H1 (cell line): ENCODE results near the gene CBL. TPM values are rescaled to one million over a fixed set of nuclear protein-coding genes. Genes with fewer than 3 reads are reported as not detected.

Source experiments
- CTCF ChIA-PET: fragments of 300-600 bp; sonication (Branson Sonifier 250); formaldehyde crosslinking; loops from one replicate; lab custom pipeline; 2021; ENCODE audit not compliant: partially characterized antibody; lab: Charles Lee
- POLR2A ChIA-PET: fragments of 300-600 bp; sonication (Branson Sonifier 250); formaldehyde crosslinking; loops from one replicate; lab custom pipeline; 2021; ENCODE audit warnings: inconsistent platforms; ENCODE audit not compliant: partially characterized antibody; lab: Charles Lee
- DNase-seq, 2 experiments: peaks; one replicate each; pipeline versions ENCODE4 v3.0.0 to v3.0.0-alpha.2; 2010 to 2022; ENCODE audit warnings: low spot score in 2 of 2, low read depth in 1 of 2, mixed read lengths in 1 of 2
- FAIRE-seq: peaks from 2 replicates; lab custom pipeline; 2011; peaks lifted over from hg19 to GRCh38; lab: Jason Lieb, UNC
- H2AFZ ChIP-seq: 2 replicates; pipeline ENCODE4 v1.8.1; 2012; ENCODE audit warnings: low read length, inconsistent platforms
- H2AK5ac ChIP-seq: 2 replicates; pipeline ENCODE4 v1.6.1; 2013; ENCODE audit warnings: low read depth, low read length
- H2BK120ac ChIP-seq: replicated peaks from 2 replicates; pipeline ENCODE3; 2013; ENCODE audit warnings: low read depth, low read length, inconsistent platforms
- H2BK12ac ChIP-seq: 2 replicates; pipeline ENCODE4 v1.6.1; 2013; ENCODE audit warnings: low read depth, low read length
- H2BK15ac ChIP-seq: 2 replicates; pipeline ENCODE4 v1.6.1; 2013; ENCODE audit warnings: low read length
- H2BK20ac ChIP-seq: 2 replicates; pipeline ENCODE4 v1.6.1; 2013; ENCODE audit warnings: low read length
- H2BK5ac ChIP-seq: 2 replicates; pipeline ENCODE4 v1.6.1; 2013; ENCODE audit warnings: low read depth, low read length
- H3K14ac ChIP-seq: 2 replicates; pipeline ENCODE4 v1.6.1; 2013; ENCODE audit warnings: inconsistent platforms; ENCODE audit not compliant: insufficient read length
- H3K18ac ChIP-seq: 2 replicates; pipeline ENCODE4 v1.6.1; 2013; ENCODE audit warnings: low read length; ENCODE audit errors: extremely low read depth
- H3K23ac ChIP-seq: 2 replicates; pipeline ENCODE4 v1.6.1; 2013; ENCODE audit warnings: inconsistent platforms; ENCODE audit not compliant: insufficient read length
- H3K23me2 ChIP-seq: 2 replicates; pipeline ENCODE4 v1.6.1; 2013; ENCODE audit warnings: low read depth, low read length
- H3K27ac ChIP-seq: 2 replicates; pipeline ENCODE4 v1.6.1; 2011; ENCODE audit warnings: low read depth, low read length, inconsistent platforms
- H3K27me3 ChIP-seq, 4 experiments: replicated peaks in 1 of 4; 1 replicate in 1 of 4; 2 replicates in 3 of 4; pipeline versions ENCODE4 v1.6.1 to v1.8.1; 2011 to 2013; ENCODE audit warnings: low read length in 3 of 4, mild to moderate bottlenecking in 3 of 4, inconsistent platforms in 2 of 4, mixed read lengths in 2 of 4, moderate library complexity in 1 of 4; ENCODE audit not compliant: control insufficient read depth in 3 of 4, insufficient read depth in 3 of 4; ENCODE audit errors: extremely low read depth in 1 of 4
- H3K36me3 ChIP-seq, 4 experiments: 2 replicates each; pipeline versions ENCODE4 v1.6.1 to v1.8.1; 2011 to 2013; ENCODE audit warnings: mild to moderate bottlenecking in 4 of 4, low read length in 3 of 4, moderate library complexity in 2 of 4, control low read depth in 1 of 4, inconsistent platforms in 1 of 4; ENCODE audit not compliant: insufficient read depth in 4 of 4, control insufficient read depth in 2 of 4
- H3K4ac ChIP-seq: replicated peaks from 2 replicates; pipeline ENCODE3; 2013; ENCODE audit warnings: low read length, low read depth, mixed read lengths, inconsistent platforms; ENCODE audit not compliant: insufficient read length
- H3K4me1 ChIP-seq, 4 experiments: replicated peaks in 1 of 4; 1 replicate in 1 of 4; 2 replicates in 3 of 4; pipeline versions ENCODE4 v1.6.1 to v1.8.1; 2011 to 2013; ENCODE audit warnings: low read length in 3 of 4, inconsistent platforms in 2 of 4, mixed read lengths in 1 of 4; ENCODE audit not compliant: insufficient read depth in 4 of 4, control insufficient read depth in 3 of 4
- H3K4me2 ChIP-seq, 2 experiments: 2 replicates each; pipeline versions ENCODE4 v1.6.1 to v1.8.1; 2011 to 2013; ENCODE audit warnings: low read depth in 2 of 2, low read length in 2 of 2, control low read depth in 1 of 2, inconsistent platforms in 1 of 2, mild to moderate bottlenecking in 1 of 2; ENCODE audit not compliant: insufficient read depth in 1 of 2
- H3K4me3 ChIP-seq, 4 experiments: fragments of 200-600, 300-600 bp in 1 of 4; sonication (generic), shearing (Covaris generic), sonication (Bioruptor Twin) in 1 of 4; 2 replicates each; pipeline versions ENCODE4 v1.5.1 to v1.8.1; 2011 to 2016; ENCODE audit warnings: low read length in 4 of 4, low read depth in 3 of 4, control low read depth in 2 of 4, inconsistent platforms in 2 of 4, mild to moderate bottlenecking in 2 of 4, mixed read lengths in 1 of 4, moderate library complexity in 1 of 4; ENCODE audit not compliant: insufficient read depth in 2 of 4; ENCODE audit errors: extremely low read depth in 1 of 4
- H3K56ac ChIP-seq: replicated peaks from 2 replicates; pipeline ENCODE3; 2013; ENCODE audit warnings: low read depth, mild to moderate bottlenecking, mixed read lengths, low read length, inconsistent platforms; ENCODE audit not compliant: insufficient read length
- H3K79me1 ChIP-seq: 2 replicates; pipeline ENCODE4 v1.6.1; 2013; ENCODE audit warnings: low read depth, low read length, control low read depth
- H3K79me2 ChIP-seq, 2 experiments: 2 replicates each; pipeline versions ENCODE4 v1.6.1 to v1.8.1; 2012 to 2013; ENCODE audit warnings: low read length in 2 of 2, mild to moderate bottlenecking in 2 of 2, inconsistent platforms in 1 of 2; ENCODE audit not compliant: insufficient read depth in 2 of 2, control insufficient read depth in 1 of 2
- H3K9ac ChIP-seq, 4 experiments: replicated peaks in 1 of 4; 1 replicate in 1 of 4; 2 replicates in 3 of 4; pipeline versions ENCODE4 v1.6.1 to v1.8.1; 2011 to 2013; ENCODE audit warnings: low read depth in 3 of 4, low read length in 3 of 4, control low read depth in 2 of 4, mild to moderate bottlenecking in 2 of 4, moderate library complexity in 2 of 4, inconsistent platforms in 1 of 4; ENCODE audit errors: extremely low read depth in 1 of 4
- H3K9me3 ChIP-seq, 2 experiments: 2 replicates each; pipeline versions ENCODE4 v1.6.1 to v1.8.1; 2012 to 2013; ENCODE audit warnings: mild to moderate bottlenecking in 2 of 2, moderate library complexity in 2 of 2, control low read depth in 1 of 2, inconsistent platforms in 1 of 2, low read depth in 1 of 2, low read length in 1 of 2, mixed read lengths in 1 of 2; ENCODE audit not compliant: insufficient read depth in 2 of 2
- H4K20me1 ChIP-seq, 2 experiments: replicated peaks in 1 of 2; 2 replicates each; pipeline versions ENCODE3 to v1.8.1; 2011 to 2013; ENCODE audit warnings: inconsistent platforms in 2 of 2, low read length in 2 of 2, mild to moderate bottlenecking in 1 of 2; ENCODE audit not compliant: insufficient read depth in 2 of 2, control insufficient read depth in 1 of 2
- H4K5ac ChIP-seq: 2 replicates; pipeline ENCODE4 v1.6.1; 2013; ENCODE audit warnings: low read length, low read depth, mixed read lengths, inconsistent platforms; ENCODE audit not compliant: insufficient read length
- H4K8ac ChIP-seq: 2 replicates; pipeline ENCODE4 v1.8.0; 2013; ENCODE audit warnings: mild to moderate bottlenecking, moderate library complexity, low read length, inconsistent platforms; ENCODE audit not compliant: insufficient read depth; ENCODE audit errors: extremely low read depth
- H4K91ac ChIP-seq: replicated peaks from 2 replicates; pipeline ENCODE3; 2013; ENCODE audit warnings: low read length, mixed read lengths, inconsistent platforms; ENCODE audit not compliant: insufficient read length
- BCL11A ChIP-seq, 2 experiments: IDR thresholded peaks; one replicate each; pipeline ENCODE4 v1.6.1; 2011; ENCODE audit warnings: low read depth in 2 of 2, low read length in 2 of 2, mild to moderate bottlenecking in 2 of 2
- CHD2 ChIP-seq: IDR thresholded peaks from 2 replicates; pipeline ENCODE4 v1.6.1; 2012; ENCODE audit warnings: low read length, improper control_type of control experiment
- SP2 ChIP-seq: IDR thresholded peaks from 2 replicates; pipeline ENCODE4 v1.6.1; 2012; ENCODE audit warnings: mild to moderate bottlenecking, low read length, inconsistent platforms
- YY1 ChIP-seq: IDR thresholded peaks from 2 replicates; pipeline ENCODE4 v1.6.1; 2011; ENCODE audit warnings: low read depth, mild to moderate bottlenecking, low read length
- WGBS, 2 experiments: shearing (Covaris generic) in 1 of 2; methylation state at CpG; one replicate each; pipeline versions ENCODE4 v1.1.6 to v1.1.7; 2013 to 2015; ENCODE audit warnings: low lambda C conversion rate in 2 of 2, mixed read lengths in 2 of 2, inconsistent platforms in 1 of 2, low coverage in 1 of 2, missing lambda C conversion rate in 1 of 2; ENCODE audit not compliant: insufficient replicate concordance in 2 of 2, insufficient coverage in 1 of 2, insufficient read length in 1 of 2; ENCODE audit errors: extremely low coverage in 1 of 2, missing lambda C conversion rate in 1 of 2; 5-methylcytosine and 5-hydroxymethylcytosine counted together
- polyA plus RNA-seq, 7 experiments: library from polyadenylated mRNA; depleted of rRNA in 3 of 7; stranded (reverse) in 5 of 7; unstranded in 2 of 7; fragments of >200 nt in 5 of 7; fragments of 200-250 nt in 2 of 7; gene quantifications; 1 replicate in 5 of 7; 2 replicates in 1 of 7; 4 replicates in 1 of 7; pipeline versions ENCODE4 v1.2.1 to v1.2.3, GENCODE V29; 2011 to 2013; ENCODE audit warnings: missing spikeins in 2 of 7, mixed read lengths in 2 of 7
- total RNA-seq: library from RNA; stranded (reverse); fragmentation: NEBNext Ultra II Directional; extraction: Animal tissue kit (Norgen Biotek cat#: 25700); gene quantifications from 2 replicates; pipeline ENCODE4 v1.2.1, GENCODE V29; 2021

Gene CBL
- total and polyA plus RNA-seq, 2 of the 8 experiments (the other 6 are each of a cell fraction or from before 2014, with no cell fraction given), result 23.1 to 57.8 TPM

GRCh38 chr11:119277660-119278059 is 71.5 kb downstream of the CBL start:
- 84% methylated on average over 1 of the region's 1 CpG; no CpG with 5 or more reads in 1 of the 2 experiments for WGBS, 2 experiments
- POLR2A ChIA-PET, result interaction anchor here (0.7 to 1.5 kb wide), 2 partner anchors 22 to 183 kb away, joined by 4 read pairs; a partner anchor contains a TSS

More at GRCh38 chr11:119277660-119278059, 71.5 kb downstream of the CBL start:
- CTCF ChIA-PET, result interaction anchor here (0.7 to 1.4 kb wide), 3 partner anchors 14 to 46 kb away, joined by 3 to 5 read pairs (median 4); no protein-coding TSS in a partner anchor
- H4K91ac ChIP-seq, result no peak overlapping the region
- no peak overlapping the region for H3K4me2 ChIP-seq
- H3K4ac ChIP-seq, result no peak overlapping the region
- no peaks in the 10 kb centered on the region for H3K27me3 ChIP-seq
- H2AK5ac ChIP-seq, result no peak overlapping the region
- no peaks in the 10 kb centered on the region for H3K23me2 ChIP-seq
- no peak overlapping the region for H3K9ac ChIP-seq
- no peak overlapping the region for H3K18ac ChIP-seq
- H2BK15ac ChIP-seq, result no peak overlapping the region
- no peaks in the 10 kb centered on the region for H3K4me1 ChIP-seq
- FAIRE-seq, result no peak
- H3K56ac ChIP-seq, result no peak overlapping the region
- peaks cover 0 to 3% of the 10 kb centered on the region in 2 experiments for H4K20me1 ChIP-seq
- no peak overlapping the region for H3K4me3 ChIP-seq
- no peaks in the 10 kb centered on the region for H3K79me1 ChIP-seq
- H4K5ac ChIP-seq, result no peak overlapping the region
- H2BK5ac ChIP-seq, result no peak overlapping the region
- no peak overlapping the region for H2BK120ac ChIP-seq
- TF ChIP-seq SP2 (no peak), CHD2 (no peak), BCL11A (IDR thresholded peaks at IDR 0.05; ENCODE audit: low read depth in 2 of 2, low read length in 2 of 2) (no peak), YY1 (no peak)
- no peak overlapping the region for H3K27ac ChIP-seq
- no peak overlapping the region for H4K8ac ChIP-seq
- no peak overlapping the region for H3K14ac ChIP-seq
- no peak overlapping the region for H2BK20ac ChIP-seq
- H2AFZ ChIP-seq, result no peak overlapping the region
- H3K9me3 ChIP-seq, result no peaks in the 10 kb centered on the region
- H2BK12ac ChIP-seq, result no peak overlapping the region
- no peaks in the 10 kb centered on the region for H3K79me2 ChIP-seq
- H3K23ac ChIP-seq, result no peak overlapping the region
- peaks cover 2 to 63% (median 26%) of the 10 kb centered on the region in 4 experiments for H3K36me3 ChIP-seq
- DNase-seq, result no peak
